Stimulated activated CD8-positive, alpha-beta memory T cell treated with anti-CD3 and anti-CD28 coated beads, Interleukin-4, amount 100 ng/mL, for 4 hours (primary cell): ENCODE data around the gene WDR53.
"Not testable (repeated sequence)": the region's sequence is repeated elsewhere in the genome, so short reads cannot be mapped to it uniquely, and the experiment has no call there.

Experiments used
- DNase-seq, 2 donors: peaks; one replicate each; pipeline ENCODE4 v3.0.0-alpha.2; 2020; ENCODE audit warnings: low read depth in 2 of 2, low spot score in 1 of 2

Gene WDR53

GRCh38 chr3:196559826-196560225, 8.5 kb downstream of the WDR53 start:
- DNase-seq, result no peak

- no peak for DNase-seq
Observed at GRCh38 chr3:196558476-196558875, 9.9 kb downstream of the WDR53 start.

DNA sequence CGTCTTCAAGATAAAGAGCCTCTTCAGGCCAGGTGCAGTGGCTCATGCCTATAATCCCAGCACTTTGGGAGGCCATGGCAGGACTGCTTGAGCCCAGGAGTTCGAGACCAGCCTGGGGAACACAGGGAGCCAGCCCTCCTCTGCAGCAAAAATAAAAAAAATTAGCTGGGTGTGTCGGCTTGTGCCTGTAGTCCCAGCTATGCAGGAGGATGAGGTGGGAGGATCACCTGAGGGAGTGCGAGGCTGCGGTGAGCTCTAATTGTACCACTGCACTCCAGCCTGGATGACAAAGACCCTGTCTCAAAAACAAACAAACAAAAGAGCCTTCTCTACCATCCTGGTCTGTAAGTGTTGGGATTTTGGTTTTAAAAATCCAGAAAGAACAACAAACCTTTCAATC, 11.1 kb downstream of the WDR53 start:
- no peak for DNase-seq

DNA sequence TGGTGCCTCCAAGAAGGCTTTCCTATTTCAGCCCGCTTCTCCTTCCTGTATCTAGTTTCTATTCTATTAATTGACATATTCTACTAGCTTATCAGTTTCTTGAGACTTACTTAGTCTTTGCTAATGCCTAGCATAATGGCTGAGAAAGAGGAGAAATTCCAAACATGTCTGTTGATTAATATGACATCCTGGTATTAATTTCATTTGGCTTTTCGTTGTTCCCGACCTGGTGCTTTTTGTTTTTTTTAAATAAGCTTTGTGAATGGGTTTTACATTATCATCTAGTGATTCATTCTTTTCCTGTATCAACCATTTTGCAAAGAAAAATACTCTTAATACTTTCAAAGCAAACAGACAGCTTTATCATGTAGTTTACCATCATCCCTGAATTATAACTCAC, 13.1 kb downstream of the WDR53 start:
- no peak for DNase-seq

- DNase-seq, result no peak
Observed at GRCh38 chr3:196554205-196554604, 14.1 kb downstream of the WDR53 start.

DNA sequence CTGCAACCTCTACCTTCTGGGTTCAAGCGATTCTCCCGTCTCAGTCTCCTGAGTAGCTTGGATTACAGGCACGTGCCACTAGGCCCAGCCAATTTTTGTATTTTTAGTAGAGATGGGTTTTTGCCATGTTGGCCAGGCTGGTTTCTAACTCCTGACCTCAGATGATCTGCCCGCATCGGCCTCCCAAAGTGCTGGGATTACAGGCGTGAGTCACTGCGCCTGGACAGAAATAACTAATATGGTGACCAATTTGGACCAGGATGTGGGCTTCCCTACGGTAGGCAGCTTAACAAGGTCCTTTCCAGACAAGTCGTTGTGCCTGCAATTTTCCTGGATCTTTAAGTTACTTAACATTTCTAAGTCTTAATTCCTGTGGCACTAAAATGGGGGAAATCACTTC, 14.8 kb downstream of the WDR53 start:
- no peak for DNase-seq

GRCh38 chr3:196552253-196552652, 16.1 kb downstream of the WDR53 start:
- DNase-seq, result no peak

DNA sequence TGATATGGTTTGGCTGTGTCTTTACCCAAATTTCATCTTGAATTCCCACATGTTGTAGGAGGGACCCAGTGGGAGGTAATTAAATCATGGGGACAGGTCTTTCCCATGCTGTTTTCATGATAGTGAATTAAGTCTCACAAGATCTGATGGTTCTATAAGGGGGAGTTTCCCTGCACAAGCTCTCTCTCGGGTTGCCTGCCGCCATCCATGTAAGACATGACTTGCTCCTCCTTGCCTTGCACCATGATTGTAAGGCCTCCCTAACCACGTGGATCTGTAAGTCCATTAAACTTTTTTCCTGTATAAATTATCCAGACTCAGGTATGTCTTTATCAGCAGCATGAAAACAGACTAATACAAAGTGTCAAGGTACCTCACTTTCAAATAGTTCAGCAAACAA, 18.2 kb downstream of the WDR53 start:
- DNase-seq, result not testable (repeated sequence)

GRCh38 chr3:196549312-196549711, 19.0 kb downstream of the WDR53 start:
- DNase-seq, result not testable (repeated sequence)

DNA sequence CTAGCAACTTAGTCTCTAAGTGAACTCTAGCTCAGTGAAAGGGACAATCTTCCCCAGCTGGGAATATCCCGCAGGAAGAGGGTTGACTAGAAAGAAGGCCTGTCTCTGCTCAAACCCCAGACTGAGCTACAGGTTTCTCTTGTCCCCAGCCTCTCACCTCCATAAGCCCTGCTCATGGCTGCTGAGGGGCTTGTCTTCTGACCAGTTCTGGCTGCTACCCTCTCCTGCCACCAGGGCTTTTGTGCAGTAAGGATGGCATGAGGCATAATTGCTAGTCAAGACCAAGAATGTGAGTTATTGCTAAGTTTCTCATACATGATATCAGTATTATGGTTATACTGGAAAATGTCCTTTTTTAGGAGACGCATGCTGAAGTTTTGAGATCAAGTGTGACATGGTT, 21.3 kb downstream of the WDR53 start:
- DNase-seq, result no peak

DNA sequence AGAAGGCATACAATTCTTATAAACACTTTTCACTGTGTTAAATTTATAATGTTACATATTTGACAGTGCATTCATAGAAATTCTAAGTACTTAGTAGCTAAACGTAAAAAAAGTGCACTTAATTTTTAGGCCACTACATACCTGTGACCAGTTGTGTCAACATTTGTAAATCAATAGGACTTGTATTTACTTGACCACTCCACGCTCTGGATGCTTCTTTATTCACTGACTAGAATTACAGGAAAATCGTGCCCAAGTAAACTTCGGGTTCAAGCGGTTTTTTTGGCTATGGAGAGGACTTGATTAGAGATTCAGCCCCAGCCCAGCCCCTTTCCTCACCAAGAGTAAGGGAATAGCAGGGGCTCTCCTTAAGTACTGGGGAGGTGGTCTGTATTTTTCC, 21.8 kb downstream of the WDR53 start:
- DNase-seq, result no peak

- DNase-seq, result no peak
Observed at GRCh38 chr3:196544491-196544992, 23.8 kb downstream of the WDR53 start.

DNA sequence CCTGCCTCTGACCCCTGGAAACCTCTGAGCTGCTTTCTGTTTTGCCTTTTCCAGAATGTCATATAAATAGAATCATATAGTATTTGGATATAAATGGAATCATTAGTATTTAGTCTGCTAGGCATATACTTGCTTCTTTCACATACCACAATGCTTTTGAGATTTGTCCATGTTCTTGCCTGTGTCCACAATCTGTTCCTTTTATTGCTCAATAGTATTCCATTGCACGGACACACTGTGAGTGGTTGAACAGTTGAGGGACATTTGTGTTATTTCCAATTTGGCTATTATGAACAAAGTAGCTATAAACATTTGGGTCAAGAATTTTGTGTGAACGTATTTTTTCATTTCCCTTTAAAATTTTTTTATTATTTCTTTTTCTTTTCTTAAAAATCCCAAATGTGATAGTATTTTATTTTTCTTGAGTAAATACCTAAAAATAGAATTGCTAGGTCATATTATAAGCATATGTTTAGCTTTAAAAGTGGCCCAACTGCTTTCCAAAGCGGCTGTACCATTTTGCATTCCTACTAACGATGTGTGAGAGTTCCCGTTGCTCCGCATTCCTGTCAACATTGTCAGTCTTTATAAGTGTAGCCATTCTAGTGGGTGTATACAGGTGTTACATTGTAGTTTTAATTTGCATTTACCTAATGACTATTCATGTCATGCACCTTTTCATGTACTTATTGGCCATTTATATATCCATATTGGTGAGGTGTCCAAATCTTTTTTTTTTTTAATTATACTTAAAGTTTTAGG, 26.5 kb downstream of the WDR53 start:
- no peak for DNase-seq

DNA sequence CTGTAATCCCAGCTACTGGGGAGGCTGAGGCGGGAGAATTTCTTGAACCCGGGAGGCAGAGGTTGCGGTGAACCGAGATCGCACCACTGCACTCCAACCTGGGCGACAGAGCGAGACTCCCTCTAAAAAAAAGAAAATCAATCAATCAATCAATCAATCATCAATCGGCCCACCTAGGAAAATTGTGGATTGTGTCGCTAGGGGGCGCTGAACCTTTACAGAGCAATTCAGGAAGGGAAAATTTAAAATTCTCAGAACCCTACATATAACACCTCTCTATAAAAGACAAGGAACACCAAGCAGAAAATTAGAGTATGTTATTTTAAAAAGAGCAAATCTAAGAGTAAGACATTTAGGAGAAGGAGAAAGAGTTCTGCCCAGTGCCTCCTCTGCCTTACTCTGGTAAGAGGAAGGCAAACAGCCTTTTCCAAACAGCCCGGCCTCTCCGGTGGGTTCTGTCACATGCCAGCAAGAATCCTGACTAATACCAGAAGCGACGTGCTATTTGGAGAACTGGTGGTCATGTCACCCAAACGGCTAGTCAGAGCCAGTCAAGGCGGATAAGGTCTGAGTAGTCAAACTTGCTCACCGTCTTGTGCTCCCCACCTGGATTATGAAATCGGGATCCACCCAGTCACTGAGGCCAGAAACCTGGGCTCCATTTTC, 30.9 kb downstream of the WDR53 start:
- DNase-seq, result peak; percentile 21 to 43

DNA sequence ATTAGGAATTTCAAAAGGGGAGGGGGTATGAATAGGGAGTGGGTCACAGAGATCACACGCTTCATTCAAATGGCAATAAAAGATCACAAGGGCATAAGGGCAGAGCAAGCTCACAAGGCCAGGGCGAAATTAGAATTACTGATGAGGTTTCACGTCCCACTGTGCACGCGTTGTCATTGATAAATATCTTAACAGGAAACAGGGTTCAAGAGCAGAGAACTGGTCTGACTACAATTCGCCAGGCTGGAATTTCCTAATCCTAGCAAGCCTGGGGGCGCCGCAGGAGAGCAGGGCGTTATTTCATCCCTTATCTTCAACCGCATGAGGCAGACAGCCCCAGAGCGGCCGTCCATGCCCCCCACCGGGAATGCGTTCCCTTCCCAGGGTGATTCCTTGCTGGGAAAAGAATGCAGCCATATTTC, 35.1 kb downstream of the WDR53 start:
- no peak for DNase-seq

DNA sequence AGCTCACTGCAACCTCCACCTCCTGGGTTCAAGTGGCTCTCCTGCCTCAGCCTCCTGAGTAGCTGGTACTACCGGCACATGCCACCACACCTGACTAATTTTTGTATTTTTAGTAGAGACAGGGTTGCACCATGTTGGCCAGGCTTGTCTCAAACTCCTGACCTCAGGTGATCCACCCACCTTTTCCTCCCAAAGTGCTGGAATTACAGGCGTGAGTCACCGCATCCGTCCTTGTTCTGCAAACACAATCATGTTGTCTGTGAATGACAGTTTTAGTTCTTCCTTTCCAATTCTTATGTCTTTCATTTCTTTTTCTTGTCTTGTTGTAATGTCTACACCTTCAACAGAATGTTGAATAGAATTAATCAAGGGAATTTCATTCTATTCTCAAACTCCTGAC, 36.9 kb downstream of the WDR53 start:
- DNase-seq, result no peak

DNA sequence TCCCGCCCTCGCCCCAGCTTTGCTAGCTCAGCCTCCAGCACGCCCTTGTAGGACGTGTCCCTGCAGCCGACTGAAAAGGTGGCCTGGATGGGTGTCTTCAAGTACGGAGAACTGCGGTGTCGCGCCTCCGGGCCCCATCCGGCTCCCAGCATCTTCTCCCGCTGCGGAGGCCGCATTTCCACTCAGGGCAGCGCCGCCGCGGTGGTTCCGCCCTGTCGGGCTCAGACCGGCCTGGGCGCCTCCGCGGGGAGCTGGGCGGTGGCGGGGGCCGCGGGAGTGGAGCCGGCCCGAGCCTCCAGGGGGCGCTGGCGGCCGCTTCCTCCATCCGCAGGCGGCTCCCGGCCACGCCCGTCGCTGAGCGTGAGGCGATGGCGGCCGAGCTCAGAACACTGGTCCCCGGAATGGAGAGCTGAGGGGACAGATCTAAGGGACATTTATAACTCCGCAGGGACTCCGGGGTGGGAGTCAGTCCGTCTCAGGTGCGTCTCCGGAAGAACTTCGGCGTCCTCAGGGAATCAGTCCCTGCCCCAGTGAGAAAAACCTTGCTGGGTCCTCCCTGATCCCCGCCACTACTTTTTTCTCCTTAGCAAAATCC, 39.6 kb downstream of the WDR53 start:
- peak; percentile 49 to 57 for DNase-seq

GRCh38 chr3:196525141-196525540, 43.2 kb downstream of the WDR53 start:
- no peak for DNase-seq

GRCh38 chr3:196524527-196524926, 43.8 kb downstream of the WDR53 start:
- no peak for DNase-seq

DNA sequence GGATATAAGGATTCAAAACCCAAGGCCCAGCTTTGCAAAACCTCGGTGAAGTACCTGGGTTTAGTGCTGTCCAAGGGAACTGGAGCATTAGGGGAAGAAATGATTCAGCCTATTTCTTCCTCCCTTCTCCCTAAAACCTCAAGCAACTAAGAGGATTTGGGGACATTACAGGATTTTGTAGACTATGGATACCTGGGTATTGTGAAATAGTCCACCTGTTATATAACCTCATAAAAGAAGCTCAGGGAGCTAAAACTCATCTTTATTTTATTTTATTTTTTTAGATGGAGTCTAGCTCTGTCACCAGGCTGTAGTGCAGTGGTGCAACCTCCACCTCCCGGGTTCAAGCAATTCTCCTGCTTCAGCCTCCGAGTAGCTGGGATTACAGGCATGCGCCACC, 44.5 kb downstream of the WDR53 start:
- no peak for DNase-seq

DNA sequence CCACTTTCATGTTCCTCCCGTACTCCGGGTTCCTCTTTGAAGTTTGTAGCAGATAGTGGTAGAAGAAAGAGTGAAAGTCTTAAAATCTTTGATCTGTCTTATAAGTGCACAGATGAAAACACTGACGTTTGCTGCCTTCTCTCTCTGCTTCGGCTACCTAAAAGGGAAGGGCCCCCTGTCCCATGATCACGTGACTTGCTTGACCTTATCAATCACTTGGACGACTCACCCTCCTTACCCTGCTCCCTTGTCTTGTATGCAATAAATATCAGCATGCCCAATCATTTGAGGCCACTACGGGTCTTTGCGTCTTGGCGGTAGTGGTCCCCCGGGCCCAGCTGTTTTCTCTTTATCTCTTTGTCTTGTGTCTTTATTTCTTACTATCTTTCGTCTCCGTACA, 47.1 kb downstream of the WDR53 start:
- not testable (repeated sequence) for DNase-seq

GRCh38 chr3:196519718-196520082, 48.7 kb downstream of the WDR53 start:
- no peak for DNase-seq
